Activated CD4-positive, alpha-beta T cell treated with anti-CD3 and anti-CD28 coated beads for 24 hours (primary cell): ENCODE results near the gene RNF214.
"Not testable (repeated sequence)": the region's sequence is repeated elsewhere in the genome, so short reads cannot be mapped to it uniquely, and the experiment has no call there.

Experiments
- DNase-seq, 2 donors: peaks; one replicate each; pipeline ENCODE4 v3.0.0-alpha.2; 2020; ENCODE audit warnings: low read depth in 2 of 2

RNF214 gene

DNA sequence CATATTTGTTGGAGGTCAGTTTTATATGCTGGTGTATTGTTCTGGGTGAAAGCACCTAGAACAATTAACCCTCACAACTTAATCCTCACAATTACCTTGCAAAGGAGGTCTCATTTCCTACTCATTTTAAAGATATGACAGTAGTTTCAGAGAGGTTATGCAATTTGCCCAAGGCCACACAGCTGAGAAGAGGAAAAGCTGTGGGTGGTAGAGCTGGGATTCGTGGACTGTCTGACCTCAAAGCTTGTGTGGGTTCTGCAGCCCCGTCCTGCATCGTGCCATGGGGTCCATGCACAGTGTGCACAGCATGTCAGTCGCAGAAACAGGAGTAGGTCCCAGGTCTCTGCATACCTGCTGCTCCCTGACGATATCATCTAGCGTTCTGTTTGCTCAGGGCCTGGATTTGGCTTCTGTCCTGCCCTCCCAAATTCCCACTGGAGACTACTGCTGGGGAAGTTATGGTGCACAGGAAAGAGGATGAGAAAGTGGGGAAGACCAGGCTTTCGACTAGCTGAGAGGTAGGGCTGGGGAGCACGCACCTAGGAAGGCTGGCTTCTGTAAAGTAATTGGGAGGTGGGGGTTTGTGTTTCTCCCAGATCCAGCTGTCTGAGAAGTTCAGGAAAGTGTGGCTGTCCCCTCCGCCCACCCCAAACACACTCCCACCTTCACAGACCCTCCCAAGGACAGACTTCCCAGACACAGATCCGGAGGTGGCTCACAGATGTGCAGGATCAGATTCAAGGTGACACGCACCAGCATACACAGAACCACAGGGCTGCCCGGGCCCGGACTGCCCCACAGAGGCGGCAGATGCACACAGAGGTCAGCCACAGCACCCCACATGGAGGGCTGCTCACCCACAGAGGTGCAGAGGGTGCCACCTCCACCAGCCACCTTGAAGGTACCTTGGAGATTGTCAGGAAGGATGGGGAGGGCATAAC, 81.6 kb downstream of the RNF214 start:
- no peak for DNase-seq

DNA sequence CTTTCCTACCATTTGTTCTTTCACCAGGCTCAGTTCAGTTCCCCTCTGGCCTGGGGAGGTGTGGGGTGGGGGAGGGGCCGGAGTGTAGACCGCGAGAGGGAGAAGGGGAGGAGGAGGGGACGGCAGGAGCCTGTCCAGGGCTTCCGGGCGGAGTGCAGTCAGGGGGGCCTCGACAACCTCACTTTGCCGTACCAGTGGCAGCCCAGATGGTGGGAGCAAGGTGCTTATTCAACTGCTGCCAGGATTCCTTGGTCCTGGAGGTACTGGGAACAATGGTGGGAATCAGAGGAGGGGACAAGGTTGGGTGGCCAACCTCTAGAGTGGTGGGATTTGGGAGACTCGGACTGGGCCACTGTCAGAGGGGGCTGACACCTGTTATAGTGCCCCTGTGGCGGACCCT, 82.4 kb downstream of the RNF214 start:
- DNase-seq: no peak

DNA sequence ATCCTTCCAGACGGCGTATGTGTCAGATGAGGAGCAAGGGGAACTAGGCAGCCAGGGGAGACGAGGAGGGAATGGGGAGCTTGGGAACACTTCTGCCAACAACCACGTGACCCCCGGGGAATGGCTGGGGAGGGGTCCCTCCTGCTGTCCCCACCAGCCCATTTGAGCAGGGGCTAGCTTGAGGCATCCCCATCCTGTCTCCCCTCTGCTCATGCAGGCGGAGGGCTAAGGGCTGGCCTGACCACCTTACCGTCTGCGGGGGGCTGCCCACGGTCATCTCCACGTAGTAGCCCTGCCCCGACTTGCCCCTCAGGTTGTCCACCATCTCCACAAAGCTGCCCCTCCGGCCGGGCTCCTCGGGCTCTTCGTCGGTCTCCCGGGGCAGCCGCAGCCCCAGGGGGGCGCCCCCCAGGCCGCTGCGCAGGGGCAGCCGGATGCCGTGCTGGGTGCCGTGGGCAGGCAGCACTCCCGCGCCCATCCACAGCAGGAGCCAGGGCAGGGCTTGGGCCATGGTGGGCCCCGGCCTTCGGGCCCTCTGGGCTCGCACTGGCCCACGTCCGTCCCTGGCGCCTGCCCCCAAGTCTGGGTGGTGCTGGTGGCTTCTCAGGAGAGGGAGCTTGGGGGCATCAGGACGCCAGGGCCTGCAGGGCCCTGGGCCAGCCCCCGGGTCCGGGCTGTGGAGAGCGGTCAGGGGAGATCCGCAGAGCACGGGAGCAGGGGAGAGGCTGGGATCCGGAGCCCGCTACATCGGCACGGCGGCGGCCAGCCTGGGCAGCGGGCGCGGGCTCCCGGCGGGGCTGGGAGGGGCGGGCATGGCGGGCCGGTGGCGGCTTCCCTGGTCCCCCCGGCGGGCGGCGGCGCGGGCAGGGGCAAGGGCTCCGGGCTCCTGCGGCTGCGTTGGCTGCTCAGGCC, 83.1 kb downstream of the RNF214 start:
- DNase-seq: no peak

DNA sequence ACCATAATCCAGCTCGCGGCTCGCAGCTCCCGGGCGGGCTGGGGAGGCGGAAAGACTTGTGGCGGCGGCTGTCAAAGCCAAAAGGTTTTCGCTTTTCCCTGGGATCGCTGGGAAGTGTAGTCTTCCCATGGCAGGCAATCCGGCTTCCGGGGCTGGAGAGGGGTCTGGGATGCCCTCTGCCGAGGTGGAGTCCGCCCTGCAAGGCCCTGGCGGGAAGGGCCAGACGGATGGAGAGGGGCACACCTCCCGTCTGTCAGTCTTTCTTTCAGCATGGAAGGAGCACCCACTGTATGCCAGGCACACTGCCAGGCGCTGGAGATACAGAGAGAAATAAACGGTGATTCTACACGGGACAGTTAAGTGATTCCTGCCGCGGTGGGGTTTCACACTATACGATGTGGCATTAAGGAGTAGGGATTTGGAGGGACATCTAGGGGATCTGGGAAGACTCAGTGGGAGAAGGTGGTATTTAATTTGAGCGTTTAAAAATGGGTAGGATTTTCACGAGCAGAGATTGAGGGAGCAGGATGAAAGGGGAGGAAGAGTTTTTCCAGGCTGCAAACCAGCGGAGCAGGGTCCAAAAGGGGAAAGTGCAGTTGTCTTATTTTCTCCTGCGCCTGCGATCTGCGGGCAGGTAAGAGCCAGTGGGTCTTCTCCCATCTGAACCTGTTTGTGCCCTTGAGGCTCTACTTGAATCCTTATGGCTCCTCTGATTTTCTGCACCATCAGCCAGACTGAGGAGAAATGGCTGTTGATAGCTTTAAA, 83.9 kb downstream of the RNF214 start, which contains the start of gene BACE1:
Gene BACE1 (minus strand): TSS at position 60 of the 765 bp plus-strand sequence. CDS start 461 bp downstream, outside the sequence.
- no peak for DNase-seq

DNA sequence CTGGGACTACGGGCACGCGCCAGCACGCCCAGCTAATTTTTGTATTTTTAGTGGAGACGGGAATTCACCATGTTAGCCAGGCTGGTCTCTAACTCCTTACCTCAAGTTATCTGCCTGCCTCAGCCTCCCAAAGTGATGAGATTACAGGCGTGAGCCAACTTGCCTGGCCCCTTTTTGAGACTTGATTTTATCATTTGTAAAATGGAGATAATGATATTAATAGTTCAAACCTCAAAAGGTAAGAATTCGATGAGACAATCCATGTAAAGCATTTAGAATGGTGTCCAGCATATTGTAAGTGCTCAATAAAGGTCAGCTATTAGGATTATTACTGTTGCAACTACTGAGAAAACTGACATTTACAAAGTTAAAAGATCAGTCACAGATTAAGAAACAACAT, 86.3 kb downstream of the RNF214 start:
- DNase-seq: no peak

DNA sequence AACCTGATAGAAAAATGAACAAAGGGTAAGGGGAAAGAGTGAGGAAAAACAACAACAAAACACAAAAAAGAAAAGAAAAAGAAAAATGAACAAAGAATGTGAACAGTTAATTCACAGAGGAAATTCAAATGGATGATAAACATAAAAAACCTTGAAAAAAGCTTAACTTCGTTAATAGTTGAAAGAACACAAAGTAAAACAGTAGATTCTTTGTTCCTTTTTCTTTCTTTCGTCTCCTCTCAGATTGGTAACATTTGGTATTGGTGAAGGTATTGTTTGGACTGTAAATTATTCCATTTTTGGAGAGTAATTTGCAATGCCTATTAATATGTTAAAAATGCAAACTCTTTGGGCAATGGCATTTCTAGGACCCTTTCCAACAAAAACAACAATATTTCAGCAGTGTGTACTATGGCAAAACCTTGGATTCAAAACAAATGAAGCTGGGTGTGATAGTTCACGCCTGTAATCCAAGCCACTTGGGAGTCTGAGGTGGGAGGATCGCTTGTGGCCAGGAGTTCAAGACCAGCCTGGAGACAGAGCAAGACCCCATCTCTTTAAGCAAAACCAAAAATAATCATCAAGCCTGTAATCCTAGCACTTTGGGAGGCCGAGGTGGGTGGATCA, 86.9 kb downstream of the RNF214 start:
- no peak for DNase-seq

DNA sequence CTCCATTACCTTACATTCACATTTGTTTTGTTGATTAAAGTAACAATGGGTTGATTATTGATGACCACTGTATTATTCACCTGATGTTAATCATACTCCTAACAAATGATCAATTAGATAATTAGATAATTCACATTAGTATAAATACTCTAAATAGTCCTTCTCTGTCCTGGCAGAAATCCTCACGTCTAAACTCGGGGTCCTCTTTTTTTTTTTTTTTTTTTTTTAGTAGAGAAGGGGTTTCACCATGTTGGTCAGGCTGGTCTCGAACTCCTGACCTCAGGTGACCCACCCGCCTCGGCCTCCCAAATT, 94.7 kb downstream of the RNF214 start:
- DNase-seq: not testable (repeated sequence)

DNA sequence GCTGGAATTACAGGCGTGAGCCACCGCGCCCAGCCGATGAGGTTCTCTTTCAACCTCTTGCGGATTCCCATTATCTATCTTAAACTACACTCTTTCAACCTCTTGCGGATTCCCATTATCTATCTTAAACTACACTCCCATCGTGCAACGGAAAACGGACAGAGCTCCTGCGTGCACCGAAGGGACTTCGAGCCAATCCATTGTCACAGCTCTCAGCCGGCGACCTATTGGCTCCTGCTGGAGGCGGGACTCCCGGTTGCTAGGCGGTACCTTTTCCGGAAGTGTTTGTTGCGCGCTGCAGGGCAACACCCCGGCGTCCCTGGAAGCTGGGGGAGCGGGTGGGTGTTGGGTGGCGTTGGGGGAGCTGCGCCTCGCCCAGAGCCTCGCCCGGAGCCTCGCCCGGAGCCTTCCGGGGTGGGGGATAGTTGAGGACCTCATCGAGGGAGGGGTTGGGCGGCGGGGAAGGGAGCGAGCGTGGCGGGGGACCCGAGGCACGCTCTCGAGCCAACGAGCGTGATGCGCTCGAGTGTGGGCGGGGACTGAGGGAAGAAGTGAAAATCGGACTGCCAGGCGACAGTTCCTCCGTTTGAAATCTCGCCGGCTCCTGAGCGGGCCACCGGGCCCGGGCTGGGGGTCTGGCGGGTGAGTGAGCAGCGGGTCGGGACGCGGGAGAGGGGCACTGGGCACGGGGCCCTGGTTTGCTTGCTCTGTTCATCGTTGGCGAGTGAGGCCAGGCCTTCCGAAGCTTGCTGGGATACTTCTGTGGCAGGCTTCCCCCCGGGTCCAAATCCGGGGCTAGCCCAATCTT, 95.3 kb downstream of the RNF214 start, which contains the start of gene CEP164:
Gene CEP164 (plus strand): TSS at position 288 of the 808 bp plus-strand sequence. CDS start 10,733 bp downstream, outside the sequence.
- DNase-seq: peak; percentile 89

DNA sequence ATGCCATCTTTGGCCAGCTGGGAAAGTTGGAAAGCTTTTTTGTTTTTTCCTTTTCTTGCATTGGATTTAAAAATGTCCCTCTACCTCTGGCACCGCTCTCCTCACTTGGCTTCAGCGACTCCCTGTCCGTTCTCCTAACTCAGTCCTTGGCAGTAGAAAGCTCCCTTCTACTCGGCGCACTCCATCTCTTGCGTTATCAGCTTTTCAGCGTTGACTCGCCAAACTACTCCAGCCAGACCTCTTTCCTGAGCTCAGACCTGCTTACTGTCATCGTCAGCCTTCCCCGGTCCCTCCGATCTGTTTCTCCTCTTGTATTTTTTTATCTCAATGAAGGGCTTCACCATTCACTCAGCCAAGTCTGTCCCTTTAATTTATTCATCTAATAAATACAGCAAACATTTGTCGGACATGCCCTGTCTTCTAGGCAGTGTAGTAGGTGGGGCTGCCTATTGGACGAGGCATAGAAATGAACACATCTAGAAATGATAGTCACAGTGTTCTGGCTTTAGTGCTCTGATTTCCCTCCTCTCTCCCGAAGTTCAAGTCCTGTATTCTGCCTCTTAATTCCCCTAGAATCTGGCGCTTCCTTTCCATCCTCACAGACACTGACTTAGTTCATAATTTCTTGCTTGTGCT, 96.0 kb downstream of the RNF214 start:
- no peak for DNase-seq

DNA sequence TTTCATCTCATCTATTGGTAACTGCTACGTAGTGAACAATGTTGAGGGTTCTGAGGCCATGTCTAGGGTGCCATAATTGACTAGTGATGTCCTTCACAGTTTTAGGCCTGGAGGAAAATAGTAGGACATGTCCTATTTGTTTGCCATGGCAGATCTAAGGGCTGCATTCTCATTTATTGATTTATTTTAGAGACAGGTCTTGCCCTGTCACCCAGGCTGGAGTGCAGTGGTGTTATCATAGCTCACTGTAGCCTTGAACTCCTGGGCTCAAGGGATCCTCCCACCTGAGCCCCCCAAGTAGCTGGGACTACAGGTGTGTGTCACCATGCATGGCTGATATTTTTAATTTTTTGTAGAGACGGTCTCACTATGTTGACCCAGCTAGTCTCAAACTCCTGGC, 100.4 kb downstream of the RNF214 start:
- no peak for DNase-seq

DNA sequence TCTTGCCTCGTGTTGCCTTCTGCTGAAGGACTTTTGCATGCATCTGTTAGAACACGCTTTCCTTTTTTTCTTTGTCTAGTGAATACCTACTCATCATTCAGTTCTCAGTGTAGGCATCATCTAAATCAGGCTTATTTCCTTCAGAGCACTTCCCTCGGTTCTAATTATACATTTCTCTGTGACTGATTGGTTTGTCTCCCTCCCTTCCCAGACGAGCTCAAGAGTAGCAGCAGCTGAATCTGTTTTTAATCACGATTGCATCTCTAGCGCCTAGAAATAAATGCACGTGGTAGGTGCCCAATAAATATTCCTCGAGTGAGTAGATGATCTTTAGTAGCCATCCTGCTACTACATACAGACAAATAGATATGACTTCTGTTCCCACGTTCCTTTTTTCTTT, 101.4 kb downstream of the RNF214 start:
- DNase-seq: no peak

DNA sequence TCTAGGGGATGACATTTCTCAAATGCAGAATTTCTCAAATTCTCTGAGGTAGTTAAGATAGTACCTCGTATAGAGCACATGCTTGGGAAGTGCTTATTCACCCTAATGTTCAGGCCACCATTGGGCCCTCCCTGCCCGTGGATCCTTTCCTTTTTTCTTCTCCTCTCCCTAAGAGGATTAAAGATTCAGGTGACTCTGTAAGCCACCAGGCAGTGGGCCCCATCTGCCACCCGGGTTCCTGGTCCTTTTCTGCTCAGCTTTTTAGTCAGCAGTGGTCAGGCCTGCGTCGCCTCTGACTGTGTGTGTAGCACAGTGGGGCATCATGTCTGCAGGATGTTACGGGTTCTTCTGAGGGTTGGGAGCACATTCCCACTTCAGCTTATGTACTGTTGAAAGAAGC, 102.4 kb downstream of the RNF214 start:
- no peak for DNase-seq

DNA sequence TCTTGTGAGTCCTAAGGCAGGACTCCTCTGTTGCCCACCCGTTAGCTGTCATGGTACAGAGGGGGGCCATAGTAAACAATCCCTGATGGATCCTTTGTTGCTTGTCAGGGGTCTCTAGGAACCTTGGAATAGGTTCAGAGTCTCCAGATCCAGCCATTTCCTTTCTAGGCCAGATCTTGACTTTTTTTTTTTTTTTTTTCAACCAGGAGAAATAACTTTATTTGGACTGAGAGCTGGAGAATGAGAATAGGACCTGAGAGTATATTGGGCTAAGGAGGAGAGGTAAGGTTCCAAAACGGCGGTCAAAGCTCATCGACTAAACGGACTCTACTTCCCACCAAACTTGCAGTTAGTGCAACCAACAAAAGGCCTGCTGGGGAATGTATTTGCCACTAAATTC, 102.9 kb downstream of the RNF214 start:
- DNase-seq: no peak
